ENCODE data around the gene KCNIP2.

DNA sequence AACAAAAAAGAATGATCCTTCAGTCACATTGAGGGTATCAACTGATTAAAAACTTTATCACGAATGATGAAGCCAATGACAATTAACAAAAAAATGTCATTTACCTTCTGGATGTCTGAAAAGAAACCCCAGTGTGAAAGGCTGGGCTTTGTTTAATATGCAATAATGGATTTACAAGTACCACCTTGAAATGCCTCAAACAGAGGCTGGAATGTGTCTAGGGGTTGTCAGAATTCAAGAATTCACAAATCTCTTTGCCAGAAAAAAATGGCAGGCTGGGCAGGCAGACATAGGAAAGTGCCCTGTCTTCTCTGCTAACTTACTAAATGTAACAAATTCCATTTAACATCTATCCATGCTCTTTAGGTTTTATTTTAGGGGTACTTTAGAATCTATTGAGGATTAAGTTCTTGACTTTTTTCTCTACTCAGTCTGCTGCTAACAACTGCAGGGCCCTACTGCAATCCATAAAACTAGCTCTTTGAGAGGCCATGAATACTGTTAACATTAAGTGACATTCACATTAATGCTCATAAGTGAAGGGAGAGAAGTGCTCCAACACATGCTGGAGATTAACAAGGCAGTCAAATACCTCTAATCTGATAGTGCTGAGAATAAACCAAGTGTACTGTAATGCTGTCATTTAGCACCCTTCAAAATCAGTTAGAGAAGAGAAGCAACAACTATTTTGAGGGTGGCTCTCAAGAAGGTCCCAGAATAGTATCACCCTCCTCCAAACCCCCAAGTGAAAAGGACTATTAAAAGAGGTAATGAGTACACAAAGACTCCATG is 43.1 kb upstream of the KCNIP2 start:
- TF ChIP-seq POLR2A (IDR thresholded peaks at IDR 0.05; ENCODE audit: low read depth, low read length) (no peak), MXI1 (IDR thresholded peaks at IDR 0.05; ENCODE audit: borderline replicate concordance, low read depth, low read length) (no peak), CHD1 (IDR thresholded peaks at IDR 0.05; ENCODE audit: low read depth, low read length) (no peak), NFE2L2 (IDR thresholded peaks at IDR 0.05; ENCODE audit: low read depth, low read length) (no peak), RAD21 (IDR thresholded peaks at IDR 0.05; ENCODE audit: low read length) (no peak), BHLHE40 (IDR thresholded peaks at IDR 0.05; ENCODE audit: low read depth, low read length) (no peak), CEBPB (IDR thresholded peaks at IDR 0.05; ENCODE audit: low read depth, low read length) (no peak)
- TF ChIP-seq, protein P1, sequence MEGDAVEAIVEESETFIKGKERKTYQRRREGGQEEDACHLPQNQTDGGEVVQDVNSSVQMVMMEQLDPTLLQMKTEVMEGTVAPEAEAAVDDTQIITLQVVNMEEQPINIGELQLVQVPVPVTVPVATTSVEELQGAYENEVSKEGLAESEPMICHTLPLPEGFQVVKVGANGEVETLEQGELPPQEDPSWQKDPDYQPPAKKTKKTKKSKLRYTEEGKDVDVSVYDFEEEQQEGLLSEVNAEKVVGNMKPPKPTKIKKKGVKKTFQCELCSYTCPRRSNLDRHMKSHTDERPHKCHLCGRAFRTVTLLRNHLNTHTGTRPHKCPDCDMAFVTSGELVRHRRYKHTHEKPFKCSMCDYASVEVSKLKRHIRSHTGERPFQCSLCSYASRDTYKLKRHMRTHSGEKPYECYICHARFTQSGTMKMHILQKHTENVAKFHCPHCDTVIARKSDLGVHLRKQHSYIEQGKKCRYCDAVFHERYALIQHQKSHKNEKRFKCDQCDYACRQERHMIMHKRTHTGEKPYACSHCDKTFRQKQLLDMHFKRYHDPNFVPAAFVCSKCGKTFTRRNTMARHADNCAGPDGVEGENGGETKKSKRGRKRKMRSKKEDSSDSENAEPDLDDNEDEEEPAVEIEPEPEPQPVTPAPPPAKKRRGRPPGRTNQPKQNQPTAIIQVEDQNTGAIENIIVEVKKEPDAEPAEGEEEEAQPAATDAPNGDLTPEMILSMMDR (conservative IDR thresholded peaks at IDR 0.05; ENCODE audit: low read depth, low read length), result no peak
- TF ChIP-seq, protein P2, sequence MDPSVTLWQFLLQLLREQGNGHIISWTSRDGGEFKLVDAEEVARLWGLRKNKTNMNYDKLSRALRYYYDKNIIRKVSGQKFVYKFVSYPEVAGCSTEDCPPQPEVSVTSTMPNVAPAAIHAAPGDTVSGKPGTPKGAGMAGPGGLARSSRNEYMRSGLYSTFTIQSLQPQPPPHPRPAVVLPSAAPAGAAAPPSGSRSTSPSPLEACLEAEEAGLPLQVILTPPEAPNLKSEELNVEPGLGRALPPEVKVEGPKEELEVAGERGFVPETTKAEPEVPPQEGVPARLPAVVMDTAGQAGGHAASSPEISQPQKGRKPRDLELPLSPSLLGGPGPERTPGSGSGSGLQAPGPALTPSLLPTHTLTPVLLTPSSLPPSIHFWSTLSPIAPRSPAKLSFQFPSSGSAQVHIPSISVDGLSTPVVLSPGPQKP (IDR thresholded peaks at IDR 0.05; ENCODE audit: borderline replicate concordance, low read depth, low read length), result no peak

Measured in IMR-90 (cell line).